ENCODE measurements around the gene RASA4B. TPM values are rescaled to one million over a fixed set of nuclear protein-coding genes. Genes with fewer than 3 reads are reported as not detected.
A peak's percentile ranks its signal among the peaks of the same experiment; 100 is the strongest.
"Not testable (repeated sequence)": the region's sequence is repeated elsewhere in the genome, so short reads cannot be mapped to it uniquely, and the experiment has no call there.

RASA4B gene
- total RNA-seq, 1 donor from 2014 or later, result 9.3 TPM

- peak; percentile 65 for DNase-seq
- intact Hi-C loops (cut with DNase I), result not testable (repeated sequence)
- ATAC-seq (ENCODE audit: poor library complexity), result peak; percentile 26
Measured at GRCh38 chr7:102479982-102480637, 37.5 kb downstream of the RASA4B start.

- DNase-seq; intact Hi-C loops (cut with DNase I): not testable (repeated sequence)
- peak; percentile 33 for ATAC-seq (ENCODE audit: poor library complexity)
Measured at GRCh38 chr7:102479209-102479584, 38.4 kb downstream of the RASA4B start.

- intact Hi-C loops (cut with DNase I), result not testable (repeated sequence)
- DNase-seq (peak; percentile 96), ATAC-seq (ENCODE audit: poor library complexity) (peak; percentile 97)
Measured at GRCh38 chr7:102478314-102479208, 39.0 kb downstream of the RASA4B start, which contains the start of gene POLR2J. Gene POLR2J (minus strand): TSS chr7:102478922. CDS start chr7:102478860, 62 bp downstream.

- intact Hi-C loops (cut with DNase I); ATAC-seq (ENCODE audit: poor library complexity): not testable (repeated sequence)
- DNase-seq, result peak; percentile 15
Measured at GRCh38 chr7:102474736-102475435, 42.7 kb downstream of the RASA4B start.

GRCh38 chr7:102474116-102474515 is 43.5 kb downstream of the RASA4B start:
- intact Hi-C loops (cut with DNase I); DNase-seq; ATAC-seq (ENCODE audit: poor library complexity): not testable (repeated sequence)

- ATAC-seq (ENCODE audit: poor library complexity) (no peak), DNase-seq (peak; percentile 16)
- intact Hi-C loops (cut with DNase I), result no loop called here
Measured at GRCh38 chr7:102473271-102473991, 44.1 kb downstream of the RASA4B start.

- no peak for ATAC-seq (ENCODE audit: poor library complexity)
- peak; percentile 29 for DNase-seq
Measured at GRCh38 chr7:102472126-102473041, 45.2 kb downstream of the RASA4B start.

GRCh38 chr7:102471791-102472125 is 45.8 kb downstream of the RASA4B start:
- intact Hi-C loops (cut with DNase I), result no loop called here

More at GRCh38 chr7:102472126-102473041, 45.2 kb downstream of the RASA4B start:
- intact Hi-C loops (cut with DNase I), result no loop called here

GRCh38 chr7:102469972-102470825 is 47.4 kb downstream of the RASA4B start:
- DNase-seq, result peak; percentile 45
- no peak for ATAC-seq (ENCODE audit: poor library complexity)
- intact Hi-C loops (cut with DNase I), result no loop called here

More at GRCh38 chr7:102471791-102472125, 45.8 kb downstream of the RASA4B start:
- peak; percentile 30 for DNase-seq
- ATAC-seq (ENCODE audit: poor library complexity), result no peak

GRCh38 chr7:102469351-102469971 is 48.1 kb downstream of the RASA4B start:
- DNase-seq (peak; percentile 39), ATAC-seq (ENCODE audit: poor library complexity) (no peak)
- intact Hi-C loops (cut with DNase I), result no loop called here

- DNase-seq (no peak), ATAC-seq (ENCODE audit: poor library complexity) (no peak)
- intact Hi-C loops (cut with DNase I), result no loop called here
Measured at GRCh38 chr7:102468478-102469350, 48.9 kb downstream of the RASA4B start.

- DNase-seq (no peak), ATAC-seq (ENCODE audit: poor library complexity) (no peak)
- intact Hi-C loops (cut with DNase I), result no loop called here
Measured at GRCh38 chr7:102467581-102468477, 49.7 kb downstream of the RASA4B start.

- DNase-seq (no peak), ATAC-seq (ENCODE audit: poor library complexity) (no peak)
- intact Hi-C loops (cut with DNase I), result no loop called here
Measured at GRCh38 chr7:102466097-102466496, 51.5 kb downstream of the RASA4B start.

- intact Hi-C loops (cut with DNase I), result no loop called here
- ATAC-seq (ENCODE audit: poor library complexity), result peak; percentile 98
- peak; percentile 98 for DNase-seq
Measured at GRCh38 chr7:102464577-102465280, 52.8 kb downstream of the RASA4B start, which contains the start of the genes ALKBH4 and LRWD1. Gene ALKBH4 (minus strand): TSS chr7:102464863. CDS start chr7:102464836, 27 bp downstream. Gene LRWD1 (plus strand): TSS chr7:102464984. CDS start chr7:102465081, 97 bp downstream.
